Stimulated activated CD4-positive, alpha-beta T cell treated with anti-CD3 and anti-CD28 coated beads, TNF-alpha, amount 100 ng/mL, for 1 hour (primary cell): Measurements from ENCODE around the gene ADSL.

ENCODE experiments used
- DNase-seq, 3 donors: peaks; one replicate each; pipeline ENCODE4 v3.0.0-alpha.2; 2020; ENCODE audit warnings: low read depth in 3 of 3, low spot score in 1 of 3

The ADSL gene

GRCh38 chr22:40416636-40417035 is 70.3 kb downstream of the ADSL start:
- no peak for DNase-seq

DNA sequence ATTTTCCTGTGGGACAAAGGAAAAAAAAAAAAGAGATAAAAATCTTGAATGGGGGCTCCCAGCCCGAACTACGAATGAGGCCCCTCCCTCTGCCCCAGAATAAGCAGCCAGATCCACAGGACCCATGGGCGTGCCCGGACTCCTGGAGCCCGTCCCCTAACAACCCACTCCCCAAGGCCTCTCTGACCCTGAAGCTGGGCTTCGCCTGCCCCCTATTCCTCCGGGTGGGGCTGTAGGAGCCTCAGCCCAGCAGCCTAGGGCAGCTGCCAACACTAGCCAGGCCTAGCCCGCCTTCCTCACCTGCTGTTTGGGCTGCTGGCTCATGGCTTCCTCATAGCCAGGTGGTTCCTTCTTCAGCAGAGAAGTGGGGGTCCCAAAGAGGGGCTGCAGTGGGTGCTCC is 70.7 kb downstream of the ADSL start:
- no peak for DNase-seq

GRCh38 chr22:40417881-40418280 is 71.6 kb downstream of the ADSL start:
- no peak for DNase-seq

DNA sequence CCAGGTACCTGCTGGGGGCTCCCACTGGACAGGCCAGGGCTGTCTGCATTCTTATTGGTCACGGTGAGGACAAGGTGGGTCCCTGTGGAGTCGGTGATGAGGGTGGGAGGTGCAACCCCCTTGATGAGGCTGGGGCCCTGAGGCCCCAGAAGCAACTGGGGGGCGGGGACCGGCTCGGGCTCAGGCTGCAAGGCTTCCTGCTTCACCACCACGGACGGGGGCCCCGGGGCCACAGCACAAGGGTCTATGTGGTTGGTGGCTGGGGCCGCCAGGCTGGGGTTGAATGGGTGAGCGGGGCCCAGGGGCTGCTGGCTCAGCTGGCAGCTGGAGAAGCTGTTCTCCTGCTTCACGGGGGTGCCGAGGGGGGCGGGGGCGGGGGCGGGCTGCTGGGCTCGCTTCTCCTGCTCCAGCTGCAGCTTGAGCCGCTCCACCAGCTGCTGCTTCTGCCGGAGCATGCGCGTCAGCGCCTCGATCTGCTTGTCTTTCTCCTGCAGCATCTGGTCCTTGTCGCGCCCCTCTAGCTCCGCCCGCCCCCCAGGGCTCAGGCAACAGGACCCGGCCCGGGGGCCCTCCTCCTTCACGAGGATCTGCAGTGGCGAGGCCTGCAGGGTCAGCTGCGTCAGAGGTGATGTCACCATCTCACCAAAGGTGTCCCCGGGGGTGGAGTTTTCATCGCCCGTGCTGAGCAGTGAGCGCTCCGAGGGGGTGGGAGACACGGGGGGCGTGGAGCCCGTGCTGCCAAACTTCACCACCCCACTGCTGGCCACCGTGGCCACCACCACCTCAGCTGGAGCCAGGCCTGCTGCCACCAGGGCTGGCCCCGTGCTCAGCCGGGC is 72.3 kb downstream of the ADSL start:
- no peak for DNase-seq

DNA sequence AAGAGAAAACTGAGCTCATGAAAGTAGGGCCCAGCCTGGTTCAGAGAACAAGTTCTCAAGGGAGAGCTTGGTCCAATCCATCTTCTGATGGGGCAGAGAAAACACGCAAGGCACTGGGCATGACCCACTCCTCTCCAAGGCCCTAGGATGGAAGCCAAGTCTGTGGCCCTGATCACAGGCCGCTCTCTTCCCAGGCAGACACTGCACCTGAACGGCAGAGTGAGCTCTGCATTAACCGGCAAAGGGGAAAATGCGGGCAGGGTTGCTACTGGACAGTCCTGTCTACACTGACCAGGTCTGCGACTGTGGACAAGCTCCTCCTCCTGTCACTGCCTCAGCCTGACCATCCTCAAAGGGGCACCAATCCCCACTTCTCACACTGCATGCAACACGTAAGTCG is 73.4 kb downstream of the ADSL start:
- no peak for DNase-seq

DNA sequence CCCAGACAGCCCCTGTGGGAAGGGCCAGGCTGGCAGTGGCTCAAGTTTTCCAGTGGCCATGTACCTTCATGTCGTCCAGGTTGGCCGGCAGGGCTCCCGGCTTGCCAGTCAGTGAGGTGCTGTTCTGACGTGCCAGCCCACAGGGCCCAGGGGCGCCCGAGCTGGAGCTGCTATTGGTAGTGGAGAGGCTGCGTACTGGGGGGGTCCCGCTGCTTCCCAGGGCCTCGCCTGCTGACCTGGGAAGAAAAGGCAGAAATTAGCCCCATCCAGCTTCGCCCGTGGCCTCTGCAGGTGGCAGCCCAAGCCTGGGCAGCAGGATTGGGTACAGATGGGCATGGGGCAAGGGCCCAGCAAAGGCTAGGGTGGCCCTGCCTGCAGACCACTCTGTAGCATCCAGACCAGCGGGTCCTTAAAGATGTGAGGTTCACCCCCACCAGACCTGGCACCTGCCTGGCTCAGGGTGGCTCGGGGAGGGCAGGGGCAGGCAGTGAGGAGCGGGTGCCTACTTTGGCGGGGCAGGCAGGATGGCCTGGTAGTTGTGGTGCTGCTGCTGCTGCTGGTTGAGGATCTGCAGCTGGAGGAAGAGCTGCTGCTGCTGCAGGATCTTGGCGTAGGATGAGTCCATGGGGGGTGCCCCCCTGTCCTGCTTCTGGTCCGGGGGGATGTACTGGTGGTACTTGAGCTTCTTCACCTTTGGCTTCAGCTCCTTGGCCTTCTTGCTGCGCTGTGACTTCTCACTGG is 74.2 kb downstream of the ADSL start:
- DNase-seq: no peak

- no peak for DNase-seq
Measured at GRCh38 chr22:40421082-40421350, 74.7 kb downstream of the ADSL start.

DNA sequence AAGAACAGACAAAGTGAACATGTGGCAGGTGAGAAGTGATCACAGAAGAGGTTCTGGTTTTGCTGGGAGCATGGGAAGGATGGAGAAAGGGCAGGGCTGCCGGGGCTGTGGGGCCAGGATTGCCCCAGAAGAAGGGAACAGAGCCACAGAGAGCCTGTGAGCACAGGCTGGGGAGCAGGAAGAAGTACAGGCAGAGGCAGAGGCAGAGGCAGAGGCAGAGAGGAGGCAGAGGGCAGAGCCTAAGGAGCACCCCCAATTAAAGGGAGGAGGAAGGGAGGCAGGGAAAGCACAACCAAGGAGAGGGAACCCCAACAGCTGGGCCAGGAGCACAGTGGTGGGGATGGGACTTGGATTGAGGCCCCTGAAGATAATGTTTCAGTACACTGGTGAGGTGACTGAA is 75.6 kb downstream of the ADSL start:
- DNase-seq: no peak

- DNase-seq: no peak
Measured at GRCh38 chr22:40422558-40423309, 76.4 kb downstream of the ADSL start.

- no peak for DNase-seq
Measured at GRCh38 chr22:40423310-40423688, 77.0 kb downstream of the ADSL start.

DNA sequence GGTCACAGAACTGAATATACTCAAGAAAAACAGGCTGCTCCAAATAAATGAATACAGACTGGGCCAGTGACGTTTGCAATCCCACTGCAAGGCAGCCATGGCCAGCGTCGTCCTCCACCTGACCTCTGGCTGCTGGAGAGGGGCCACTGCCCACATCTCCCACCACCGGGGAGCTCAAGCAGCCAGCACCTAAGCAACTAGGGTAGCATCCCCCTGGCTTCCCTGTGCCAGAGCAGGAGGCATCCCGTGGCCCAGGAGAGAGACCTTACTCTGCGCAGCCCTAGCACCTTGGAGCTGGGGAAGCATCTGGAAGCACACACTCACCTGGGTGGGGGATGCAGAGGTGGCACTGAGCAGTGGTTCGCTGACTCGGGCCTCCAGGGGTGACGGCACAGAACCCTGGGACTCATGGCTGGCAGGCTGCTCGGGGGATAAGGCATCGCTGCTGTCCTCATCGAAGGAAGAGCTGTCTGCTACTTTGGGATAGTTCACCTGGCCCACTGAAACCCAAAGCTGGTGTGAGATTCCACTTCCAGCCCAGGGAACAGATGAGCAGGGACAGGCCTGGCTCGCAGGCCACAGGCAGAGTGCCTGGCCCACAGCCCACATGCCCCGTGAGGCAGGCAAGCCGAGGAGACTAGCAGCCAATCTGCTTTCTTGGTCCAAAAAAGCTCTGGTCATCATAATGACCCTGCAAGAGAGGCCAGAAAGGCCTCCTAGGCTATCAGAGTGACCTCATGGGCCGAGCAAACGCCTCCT is 77.8 kb downstream of the ADSL start:
- DNase-seq: no peak

GRCh38 chr22:40425082-40425481 is 78.8 kb downstream of the ADSL start:
- DNase-seq: no peak

DNA sequence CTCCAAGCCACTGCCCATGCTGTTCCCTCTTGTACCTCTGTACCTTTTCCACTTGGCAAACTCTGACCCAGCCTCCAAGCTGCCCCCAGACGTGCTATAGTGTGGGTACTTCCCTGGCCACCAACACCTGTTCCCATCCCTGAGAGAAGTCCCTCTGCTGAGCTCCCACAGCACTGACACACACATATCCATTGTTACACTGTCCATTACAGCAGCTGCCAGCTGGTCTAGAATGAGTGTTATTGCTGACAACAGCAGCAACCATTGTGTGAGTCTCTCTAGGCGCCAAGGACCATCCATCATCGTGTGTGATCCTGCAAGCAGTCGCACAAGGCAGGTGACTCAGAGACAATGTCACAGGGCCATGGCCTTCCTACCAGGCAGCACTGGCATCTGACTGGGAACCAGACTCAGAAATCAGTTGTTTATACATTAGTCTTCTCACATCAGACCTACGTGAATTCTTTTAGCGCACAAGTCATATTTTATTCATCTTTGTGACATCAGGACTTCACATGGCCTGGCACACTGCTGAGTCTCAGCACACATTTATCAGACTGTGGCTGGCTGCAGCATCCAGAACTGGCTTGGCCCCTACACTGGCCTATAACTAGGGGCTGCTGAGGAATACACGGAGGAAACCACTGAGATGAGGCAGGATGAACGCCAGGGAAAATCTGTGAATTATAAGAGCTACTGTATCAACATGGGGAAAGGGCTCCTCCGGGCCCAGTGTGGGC is 80.5 kb downstream of the ADSL start:
- no peak for DNase-seq

DNA sequence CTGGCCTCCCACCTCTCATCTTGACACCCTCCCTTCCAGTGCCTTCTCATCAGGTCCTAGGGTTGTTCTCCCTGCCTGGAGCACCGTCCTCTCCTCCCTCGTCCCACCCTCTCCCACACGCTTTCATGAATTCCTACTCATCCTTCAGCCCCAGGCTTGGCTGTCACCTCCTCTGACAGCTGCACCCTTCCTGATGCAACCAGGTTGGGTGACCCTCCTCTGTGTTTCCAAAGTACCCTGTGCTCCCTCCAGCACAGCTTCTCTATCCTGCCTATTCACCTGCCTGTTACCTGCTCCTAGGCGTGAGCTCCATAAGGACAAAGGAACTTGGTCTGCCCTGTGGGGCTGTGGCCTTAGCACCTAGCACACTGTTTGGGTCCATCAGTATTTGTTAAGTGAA is 82.5 kb downstream of the ADSL start:
- DNase-seq: no peak

GRCh38 chr22:40429481-40429880 is 83.2 kb downstream of the ADSL start:
- DNase-seq: no peak

GRCh38 chr22:40430991-40431390 is 84.7 kb downstream of the ADSL start:
- DNase-seq: no peak

DNA sequence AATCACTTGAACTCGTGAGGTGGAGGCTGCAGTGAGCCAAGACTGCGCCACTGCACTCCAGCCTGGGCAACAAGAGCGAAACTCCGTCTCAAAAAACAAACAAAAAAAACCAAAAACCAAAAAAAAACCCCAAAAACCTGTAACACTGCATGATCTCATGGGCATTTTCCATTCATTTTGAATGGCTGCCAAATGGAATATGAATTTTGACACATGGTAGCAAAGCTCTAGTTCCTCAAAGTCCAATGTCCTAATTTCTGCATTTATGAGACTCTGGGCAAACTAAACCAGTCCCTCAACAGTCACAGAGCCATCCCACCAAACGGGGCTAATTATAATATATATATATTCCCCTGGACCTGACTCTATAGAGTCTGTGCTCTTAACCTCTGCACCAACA is 85.9 kb downstream of the ADSL start:
- no peak for DNase-seq

DNA sequence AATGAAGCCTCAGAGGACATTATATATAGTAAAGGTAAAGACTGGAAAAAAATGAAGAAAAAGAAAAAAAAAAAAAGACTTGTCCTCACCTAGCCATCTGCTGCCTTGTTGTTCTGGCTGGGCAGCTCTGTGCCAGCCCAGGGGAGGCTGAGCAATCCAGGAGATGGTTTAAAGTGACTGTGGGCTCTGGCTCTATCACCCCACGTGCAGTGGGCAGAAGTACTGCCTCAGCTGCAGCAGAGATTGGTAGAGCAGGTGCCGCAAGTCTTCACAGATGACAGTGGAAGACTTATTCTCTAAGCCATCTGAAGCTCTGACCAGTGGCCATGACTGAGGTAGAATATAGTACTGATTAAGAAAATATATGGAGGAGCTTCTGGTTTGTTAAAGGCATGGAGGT is 86.3 kb downstream of the ADSL start:
- no peak for DNase-seq

DNA sequence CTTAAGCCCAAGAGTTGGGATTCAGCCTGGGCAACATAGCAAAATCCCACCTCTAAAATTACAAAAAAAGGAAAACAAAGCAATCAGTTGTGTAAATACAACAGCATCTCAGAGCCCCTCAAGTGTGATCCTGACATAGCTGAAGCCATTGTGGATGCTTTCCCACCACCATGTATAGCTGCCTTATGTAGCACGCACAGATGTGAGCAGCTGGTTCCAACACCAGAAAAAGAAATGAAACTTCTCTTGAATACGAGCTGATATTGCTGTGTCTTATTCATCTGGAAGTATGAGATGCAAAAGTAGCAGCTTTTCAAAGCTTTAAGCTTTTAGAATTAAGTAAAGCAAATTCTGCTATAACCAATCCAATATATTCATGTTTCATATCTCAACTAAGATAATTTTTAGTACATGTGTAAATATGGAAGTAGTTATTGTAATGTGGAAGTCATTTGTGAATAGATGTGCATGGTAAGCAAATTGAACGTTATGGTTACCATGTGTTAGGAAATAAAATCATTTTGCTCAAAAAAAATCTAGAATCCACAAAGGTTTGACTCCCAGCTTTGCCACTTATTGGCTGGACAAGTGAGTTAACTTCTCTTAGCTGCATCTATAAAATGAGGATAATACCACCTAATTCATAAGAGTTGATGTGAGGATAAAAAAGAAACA is 87.3 kb downstream of the ADSL start:
- no peak for DNase-seq

- no peak for DNase-seq
Measured at GRCh38 chr22:40434106-40434505, 87.8 kb downstream of the ADSL start.
